Right cardiac atrium (tissue), 5 donors: ENCODE results near the gene SLC30A1. TPM values are rescaled to one million over a fixed set of nuclear protein-coding genes. Genes with fewer than 3 reads are reported as not detected.

Experiments
- ATAC-seq, 2 donors: fragments of 200-7000 bp; cut with Tn5 transposase; one replicate each; pipeline versions ENCODE4 v1.8.0 to v1.9.1; 2020; ENCODE audit warnings: moderate library complexity in 2 of 2, mild to moderate bottlenecking in 1 of 2
- DNase-seq, 3 donors: peaks; one replicate each; pipeline ENCODE4 v3.0.0-alpha.2; 2020
- H3K27ac ChIP-seq: one replicate; pipeline ENCODE4 v1.5.1; 2013; ENCODE audit warnings: mild to moderate bottlenecking, low read length, control low read depth, moderate library complexity
- H3K27me3 ChIP-seq: one replicate; pipeline ENCODE4 v1.6.1; 2013; ENCODE audit not compliant: control insufficient read depth, insufficient read depth
- H3K4me1 ChIP-seq: one replicate; pipeline ENCODE4 v1.6.1; 2013; ENCODE audit warnings: low read length; ENCODE audit not compliant: control insufficient read depth, insufficient read depth
- H3K4me3 ChIP-seq: one replicate; pipeline ENCODE4 v1.5.1; 2013; ENCODE audit warnings: low read length, control low read depth
- H3K9me3 ChIP-seq: one replicate; pipeline ENCODE4 v1.6.1; 2013; ENCODE audit warnings: low read length; ENCODE audit not compliant: control insufficient read depth
- WGBS: extraction: QIAGEN DNeasy Blood & Tissue Kit; methylation state at CpG from one replicate; pipeline ENCODE4 v1.1.7; 2013; 5-methylcytosine and 5-hydroxymethylcytosine counted together
- intact Hi-C, 4 donors: fragments of 100-400 bp; cut with DNase I; formaldehyde crosslinking; loops; one replicate each; pipeline versions ENCODE4 v1.11.0 to v1.14.0; 2022 to 2023
- polyA plus RNA-seq: library from polyadenylated mRNA; stranded (reverse); fragments of 200-250 nt; gene quantifications from one replicate; pipeline ENCODE4 v1.2.3, GENCODE V29; 2013
- total RNA-seq, 4 donors: library from RNA; stranded (reverse); fragmentation: NEBNext Ultra II Directional; extraction: Animal tissue kit (Norgen Biotek cat#: 25700); gene quantifications; one replicate each; pipeline ENCODE4 v1.2.1, GENCODE V29; 2021
- donor health status: healthy with polysubstance abuse.
- donor health status: DM: no; HTN: yes; CAD: no.
- donor health status: DM: no; HTN: no; CAD: no.
- donor health status: DM: no; HTN: yes; CAD: no; lungs with severe emphysema.
- donor health status: DM: yes; HTN: yes; CAD: no.

SLC30A1 gene
- total and polyA plus RNA-seq, 5 donors, result 6.0 to 19.2 (median 14.7) TPM

- H3K4me3 ChIP-seq, result no peak overlapping the region
- H3K27ac ChIP-seq, result no peak overlapping the region
- no peaks in the 10 kb centered on the region for H3K27me3 ChIP-seq
- peak; percentile 41 to 60 for ATAC-seq
- intact Hi-C loops, result no loop called here
- WGBS, result 72% methylated on average over 12 of the region's 12 CpGs
- H3K4me1 ChIP-seq, result no peaks in the 10 kb centered on the region
- peak in 1 of 3 donors; percentile 66 for DNase-seq
- H3K9me3 ChIP-seq, result no peaks in the 10 kb centered on the region
Measured at GRCh38 chr1:211606914-211607753, 28.2 kb upstream of the SLC30A1 start.

- no peaks in the 10 kb centered on the region for H3K4me1 ChIP-seq
- intact Hi-C loops, result no loop called here
- no peak overlapping the region for H3K4me3 ChIP-seq
- no peaks in the 10 kb centered on the region for H3K9me3 ChIP-seq
- no peak overlapping the region for H3K27ac ChIP-seq
- DNase-seq (peak in 1 of 3 donors; percentile 41), ATAC-seq (peak; percentile 17 to 29)
- no peaks in the 10 kb centered on the region for H3K27me3 ChIP-seq
- WGBS, result 85% methylated on average over 8 of the region's 8 CpGs
Measured at GRCh38 chr1:211606332-211606913, 27.5 kb upstream of the SLC30A1 start.

- Histone ChIP-seq H3K4me1 (no peaks in the 10 kb centered on the region), H3K9me3 (no peaks in the 10 kb centered on the region), H3K4me3 (no peak overlapping the region), H3K27me3 (no peaks in the 10 kb centered on the region), H3K27ac (no peak overlapping the region)
- no peak for ATAC-seq
- DNase-seq, result no peak
- intact Hi-C loops, result no loop called here
- WGBS, result 92% methylated on average over 11 of the region's 11 CpGs
Measured at GRCh38 chr1:211605603-211606331, 26.8 kb upstream of the SLC30A1 start.

- H3K27me3 ChIP-seq, result no peaks in the 10 kb centered on the region
- H3K4me1 ChIP-seq, result no peaks in the 10 kb centered on the region
- no peak overlapping the region for H3K4me3 ChIP-seq
- DNase-seq, result no peak
- H3K27ac ChIP-seq, result no peak overlapping the region
- 63% methylated on average over 2 of the region's 2 CpGs for WGBS
- H3K9me3 ChIP-seq, result no peaks in the 10 kb centered on the region
- ATAC-seq, result no peak
- intact Hi-C loops, result no loop called here
Measured at GRCh38 chr1:211605034-211605433, 26.1 kb upstream of the SLC30A1 start.

GRCh38 chr1:211604548-211604947, 25.6 kb upstream of the SLC30A1 start:
- 86% methylated on average over 2 of the region's 2 CpGs for WGBS
- DNase-seq (no peak), ATAC-seq (no peak)
- intact Hi-C loops, result no loop called here
- H3K27ac ChIP-seq, result no peak overlapping the region
- H3K9me3 ChIP-seq, result no peaks in the 10 kb centered on the region
- no peaks in the 10 kb centered on the region for H3K27me3 ChIP-seq
- H3K4me3 ChIP-seq, result no peak overlapping the region
- no peaks in the 10 kb centered on the region for H3K4me1 ChIP-seq

GRCh38 chr1:211603713-211604112, 24.8 kb upstream of the SLC30A1 start:
- intact Hi-C loops, result no loop called here
- H3K9me3 ChIP-seq, result no peaks in the 10 kb centered on the region
- H3K27me3 ChIP-seq, result no peaks in the 10 kb centered on the region
- WGBS, result 100% methylated on average over 1 of the region's 1 CpG
- no peak overlapping the region for H3K4me3 ChIP-seq
- H3K27ac ChIP-seq, result no peak overlapping the region
- ATAC-seq (no peak), DNase-seq (no peak)
- no peaks in the 10 kb centered on the region for H3K4me1 ChIP-seq

- intact Hi-C loops, result no loop called here
- Histone ChIP-seq H3K9me3 (no peaks in the 10 kb centered on the region), H3K27ac (no peak overlapping the region), H3K27me3 (no peaks in the 10 kb centered on the region), H3K4me3 (no peak overlapping the region), H3K4me1 (no peaks in the 10 kb centered on the region)
- WGBS, result 95% methylated on average over 3 of the region's 3 CpGs
- ATAC-seq (no peak), DNase-seq (no peak)
Measured at GRCh38 chr1:211603191-211603701, 24.3 kb upstream of the SLC30A1 start.

- intact Hi-C loops, result no loop called here
- Histone ChIP-seq H3K27me3 (no peaks in the 10 kb centered on the region), H3K4me1 (no peaks in the 10 kb centered on the region)
Measured at GRCh38 chr1:211601982-211602670, 23.2 kb upstream of the SLC30A1 start.

GRCh38 chr1:211601159-211601558, 22.2 kb upstream of the SLC30A1 start:
- no peak overlapping the region for H3K27ac ChIP-seq
- H3K9me3 ChIP-seq, result no peaks in the 10 kb centered on the region
- no peak overlapping the region for H3K4me3 ChIP-seq
- no peaks in the 10 kb centered on the region for H3K4me1 ChIP-seq
- ATAC-seq (no peak), DNase-seq (no peak)
- 79% methylated on average over 3 of the region's 3 CpGs for WGBS
- intact Hi-C loops, result no loop called here
- no peaks in the 10 kb centered on the region for H3K27me3 ChIP-seq

More at GRCh38 chr1:211601982-211602670, 23.2 kb upstream of the SLC30A1 start:
- no peak for ATAC-seq
- 52% methylated on average over 7 of the region's 7 CpGs for WGBS
- DNase-seq, result no peak
- Histone ChIP-seq H3K4me3 (no peak overlapping the region), H3K27ac (no peak overlapping the region), H3K9me3 (no peaks in the 10 kb centered on the region)

GRCh38 chr1:211599250-211599649, 20.3 kb upstream of the SLC30A1 start:
- ATAC-seq, result no peak
- Histone ChIP-seq H3K27me3 (no peaks in the 10 kb centered on the region), H3K4me3 (no peak overlapping the region), H3K27ac (no peak overlapping the region), H3K4me1 (no peaks in the 10 kb centered on the region), H3K9me3 (no peaks in the 10 kb centered on the region)
- intact Hi-C loops, result no loop called here
- no peak for DNase-seq
